Peyer's patch (tissue), 4 donors: ENCODE measurements around the gene PLSCR3. TPM values are rescaled to one million over a fixed set of nuclear protein-coding genes. Genes with fewer than 3 reads are reported as not detected.

Source experiments
- DNase-seq, 3 donors: peaks; one replicate each; pipeline ENCODE4 v3.0.0-alpha.2; 2017 to 2019
- H3K27ac ChIP-seq, 4 donors: fragments of 200-600 bp; sonication (generic); one replicate each; pipeline ENCODE4 v1.5.1; 2016 to 2019
- H3K27me3 ChIP-seq, 2 donors: fragments of 200-600 bp; sonication (generic); one replicate each; pipeline ENCODE4 v1.5.1; 2019
- H3K36me3 ChIP-seq, 3 donors: fragments of 200-600 bp; sonication (generic); one replicate each; pipeline ENCODE4 v1.5.1; 2016 to 2019
- H3K4me1 ChIP-seq, 4 donors: fragments of 200-600 bp; sonication (generic); one replicate each; pipeline ENCODE4 v1.5.1; 2016 to 2019
- H3K4me3 ChIP-seq, 4 donors: fragments of 200-600 bp; sonication (generic); 1 replicate in 3 of 4; 2 replicates in 1 of 4; pipeline ENCODE4 v1.5.1; 2016 to 2019; ENCODE audit warnings: mild to moderate bottlenecking in 1 of 4
- H3K9me3 ChIP-seq, 4 donors: fragments of 200-600 bp; sonication (generic); one replicate each; pipeline ENCODE4 v1.5.1; 2016 to 2019; ENCODE audit warnings: mild to moderate bottlenecking in 1 of 4
- POLR2A ChIP-seq, 2 donors: fragments of 450-650 bp; IDR thresholded peaks; one replicate each; pipeline ENCODE4 v1.5.1; 2017; ENCODE audit warnings: antibody characterized with exemption in 2 of 2, mild to moderate bottlenecking in 2 of 2, moderate library complexity in 2 of 2
- total RNA-seq, 4 donors: library from RNA; depleted of rRNA; stranded (reverse); fragments of >200 nt; gene quantifications; one replicate each; pipeline ENCODE4 v1.1.0, GENCODE V29; 2016
- TF ChIP-seq, protein P1 (sequence below), 6 experiments: fragments of 450-650 bp in 4 of 6; fragments of 200-600 bp in 2 of 6; sonication (generic) in 1 of 6; IDR thresholded peaks; one replicate each; pipeline ENCODE4 v1.5.1; 2017 to 2019; ENCODE audit warnings: antibody characterized with exemption in 6 of 6, mild to moderate bottlenecking in 3 of 6, moderate library complexity in 1 of 6

The PLSCR3 gene
- total RNA-seq, 4 donors from 2014 or later, result 10.7 to 38.8 (median 21.9) TPM

DNA sequence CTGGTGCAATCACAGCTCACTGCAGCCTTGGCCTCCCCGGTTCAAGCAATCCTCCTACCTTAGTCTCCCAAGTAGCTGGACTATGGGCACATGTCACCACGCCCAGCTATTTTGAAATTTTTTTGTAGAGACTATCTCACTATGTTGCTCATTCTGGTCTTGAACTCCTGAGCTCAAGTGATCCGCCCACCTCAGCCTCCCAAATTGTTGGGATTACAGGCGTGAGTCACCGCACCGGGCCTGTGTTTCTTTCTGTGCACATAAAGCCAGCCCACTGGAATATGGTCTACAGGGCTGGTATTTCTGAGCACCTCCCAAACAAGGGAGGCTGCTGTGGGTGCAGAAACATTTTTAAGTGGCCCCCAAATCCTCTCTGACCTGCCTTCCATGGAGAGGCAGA is 31.0 kb downstream of the PLSCR3 start:
- Histone ChIP-seq H3K27me3 (no peaks in the 10 kb centered on the region), H3K9me3 (no peaks in the 10 kb centered on the region), H3K4me1 (no peaks in the 10 kb centered on the region), H3K36me3 (no peaks in the 10 kb centered on the region), H3K27ac (no peak overlapping the region), H3K4me3 (no peak overlapping the region)
- DNase-seq, result no peak
- TF ChIP-seq, protein P1, sequence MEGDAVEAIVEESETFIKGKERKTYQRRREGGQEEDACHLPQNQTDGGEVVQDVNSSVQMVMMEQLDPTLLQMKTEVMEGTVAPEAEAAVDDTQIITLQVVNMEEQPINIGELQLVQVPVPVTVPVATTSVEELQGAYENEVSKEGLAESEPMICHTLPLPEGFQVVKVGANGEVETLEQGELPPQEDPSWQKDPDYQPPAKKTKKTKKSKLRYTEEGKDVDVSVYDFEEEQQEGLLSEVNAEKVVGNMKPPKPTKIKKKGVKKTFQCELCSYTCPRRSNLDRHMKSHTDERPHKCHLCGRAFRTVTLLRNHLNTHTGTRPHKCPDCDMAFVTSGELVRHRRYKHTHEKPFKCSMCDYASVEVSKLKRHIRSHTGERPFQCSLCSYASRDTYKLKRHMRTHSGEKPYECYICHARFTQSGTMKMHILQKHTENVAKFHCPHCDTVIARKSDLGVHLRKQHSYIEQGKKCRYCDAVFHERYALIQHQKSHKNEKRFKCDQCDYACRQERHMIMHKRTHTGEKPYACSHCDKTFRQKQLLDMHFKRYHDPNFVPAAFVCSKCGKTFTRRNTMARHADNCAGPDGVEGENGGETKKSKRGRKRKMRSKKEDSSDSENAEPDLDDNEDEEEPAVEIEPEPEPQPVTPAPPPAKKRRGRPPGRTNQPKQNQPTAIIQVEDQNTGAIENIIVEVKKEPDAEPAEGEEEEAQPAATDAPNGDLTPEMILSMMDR (IDR thresholded peaks at IDR 0.05), result no peak
- TF ChIP-seq POLR2A (IDR thresholded peaks at IDR 0.05), result no peak

DNA sequence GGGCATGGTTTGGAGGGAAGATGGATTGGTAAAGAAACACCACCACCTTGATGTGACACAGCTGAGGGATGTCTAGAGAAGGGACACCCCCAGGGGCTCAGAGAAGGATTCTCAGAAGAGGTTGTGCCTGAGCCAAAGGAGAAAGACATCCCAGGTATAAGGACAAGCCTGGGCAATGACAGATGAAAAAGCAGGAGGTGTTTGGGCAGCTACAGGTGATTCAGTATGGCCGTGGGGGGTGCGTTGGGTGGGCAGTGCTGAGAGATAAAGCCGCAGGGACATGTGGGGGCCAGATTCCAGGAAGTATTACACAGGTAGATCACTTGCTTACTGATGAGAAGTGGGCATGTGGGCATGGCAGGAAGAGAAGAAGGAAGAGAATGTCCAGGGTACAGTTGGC is 32.4 kb downstream of the PLSCR3 start:
- H3K27me3 ChIP-seq, result no peaks in the 10 kb centered on the region
- no peaks in the 10 kb centered on the region for H3K36me3 ChIP-seq
- H3K9me3 ChIP-seq, result no peaks in the 10 kb centered on the region
- no peak overlapping the region for H3K4me3 ChIP-seq
- TF ChIP-seq POLR2A (IDR thresholded peaks at IDR 0.05), result no peak
- TF ChIP-seq, protein P1 (IDR thresholded peaks at IDR 0.05), result no peak
- H3K27ac ChIP-seq, result no peak overlapping the region
- no peaks in the 10 kb centered on the region for H3K4me1 ChIP-seq
- DNase-seq, result no peak

DNA sequence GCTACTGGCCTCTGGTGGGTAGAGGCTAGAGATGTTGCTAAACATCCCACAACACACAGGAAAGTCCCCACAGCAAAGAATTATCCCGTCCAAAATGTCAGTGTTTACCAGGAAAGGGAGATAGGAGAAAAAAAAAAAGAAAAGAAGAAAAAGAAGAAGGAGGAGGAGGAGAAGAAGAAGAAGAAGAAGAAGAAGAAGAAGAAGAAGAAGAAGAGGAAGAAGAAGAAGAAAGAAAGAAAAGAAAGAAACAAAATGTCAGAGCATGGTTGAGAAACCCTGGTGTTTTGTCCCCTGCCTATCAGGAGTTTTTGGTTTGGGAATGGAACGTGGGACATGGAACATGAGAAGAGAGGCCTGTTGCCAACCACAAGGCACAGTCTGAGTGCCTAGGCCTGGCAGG is 36.9 kb downstream of the PLSCR3 start:
- peak overlapping the region in 1 of 4 donors; percentile 16 for H3K27ac ChIP-seq

DNA sequence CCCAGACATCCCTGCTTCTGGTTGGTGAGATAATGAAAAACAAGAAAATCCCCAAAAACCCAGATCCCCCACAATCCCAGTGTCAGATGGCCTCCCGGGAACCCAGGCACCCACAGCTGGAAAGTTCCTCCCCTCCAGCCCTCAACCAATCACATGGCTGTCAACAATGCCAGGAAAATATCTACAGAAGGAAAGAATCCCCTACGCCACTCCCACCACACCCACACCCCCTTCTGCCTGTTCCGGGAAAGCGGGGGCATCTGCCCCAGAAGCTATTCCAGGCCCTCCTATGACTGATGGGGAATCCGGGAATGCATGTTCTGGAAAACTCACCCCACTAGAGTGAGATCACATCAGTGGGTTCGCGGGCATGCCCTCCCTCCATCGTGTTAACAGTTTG is 37.6 kb downstream of the PLSCR3 start:
- TF ChIP-seq, protein P1 (IDR thresholded peaks at IDR 0.05), result no peak
- TF ChIP-seq POLR2A (IDR thresholded peaks at IDR 0.05), result no peak
- Histone ChIP-seq H3K4me1 (peaks cover 0 to 38% (median 8%) of the 10 kb centered on the region in 4 donors), H3K4me3 (no peak overlapping the region), H3K9me3 (no peaks in the 10 kb centered on the region), H3K36me3 (no peaks in the 10 kb centered on the region), H3K27ac (peak overlapping the region; percentile 9 to 46 (median 30)), H3K27me3 (no peaks in the 10 kb centered on the region)
- no peak for DNase-seq

More for the DNA sequence above, 36.9 kb downstream of the PLSCR3 start:
- H3K27me3 ChIP-seq, result no peaks in the 10 kb centered on the region
- H3K4me1 ChIP-seq, result peaks cover 0 to 38% (median 8%) of the 10 kb centered on the region in 4 donors
- H3K4me3 ChIP-seq, result no peak overlapping the region
- TF ChIP-seq, protein P1 (IDR thresholded peaks at IDR 0.05), result no peak
- TF ChIP-seq POLR2A (IDR thresholded peaks at IDR 0.05), result no peak
- H3K9me3 ChIP-seq, result no peaks in the 10 kb centered on the region
- no peaks in the 10 kb centered on the region for H3K36me3 ChIP-seq
- no peak for DNase-seq

DNA sequence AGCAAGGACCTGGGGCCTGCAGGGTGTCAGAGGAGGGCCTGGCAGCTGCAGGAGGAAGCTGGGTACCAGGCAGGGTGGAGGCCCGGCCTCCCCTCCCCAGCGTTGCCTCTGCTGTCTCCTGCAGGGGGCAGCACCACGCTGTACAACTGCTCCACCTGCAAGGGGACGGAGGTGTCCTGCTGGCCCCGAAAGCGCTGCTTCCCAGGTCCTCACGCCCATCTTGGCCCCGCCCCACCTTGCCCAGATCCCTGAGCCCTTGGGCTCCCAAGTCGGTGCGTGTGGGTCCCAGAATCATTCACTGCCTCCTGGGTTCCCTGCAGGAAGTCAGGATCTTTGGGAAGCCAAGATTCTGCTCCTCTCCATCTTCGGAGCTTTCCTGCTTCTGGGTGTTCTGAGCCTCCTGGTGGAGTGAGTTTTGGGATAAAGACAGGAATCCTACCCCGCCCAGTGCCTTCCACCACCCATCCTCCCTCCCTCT is 38.2 kb downstream of the PLSCR3 start:
- DNase-seq, result peak; percentile 86 to 93 (median 89)
- Histone ChIP-seq H3K9me3 (no peaks in the 10 kb centered on the region), H3K4me3 (no peak overlapping the region), H3K36me3 (no peaks in the 10 kb centered on the region), H3K27me3 (no peaks in the 10 kb centered on the region), H3K27ac (peak overlapping the region in 3 of 4 donors; percentile 9 to 46 (median 43)), H3K4me1 (peaks cover 0 to 39% (median 10%) of the 10 kb centered on the region in 4 donors)
- TF ChIP-seq, protein P1 (IDR thresholded peaks at IDR 0.05), result peak; percentile 80 to 97 (median 92)
- TF ChIP-seq POLR2A (IDR thresholded peaks at IDR 0.05), result peak in 1 of 2 donors; percentile 15

DNA sequence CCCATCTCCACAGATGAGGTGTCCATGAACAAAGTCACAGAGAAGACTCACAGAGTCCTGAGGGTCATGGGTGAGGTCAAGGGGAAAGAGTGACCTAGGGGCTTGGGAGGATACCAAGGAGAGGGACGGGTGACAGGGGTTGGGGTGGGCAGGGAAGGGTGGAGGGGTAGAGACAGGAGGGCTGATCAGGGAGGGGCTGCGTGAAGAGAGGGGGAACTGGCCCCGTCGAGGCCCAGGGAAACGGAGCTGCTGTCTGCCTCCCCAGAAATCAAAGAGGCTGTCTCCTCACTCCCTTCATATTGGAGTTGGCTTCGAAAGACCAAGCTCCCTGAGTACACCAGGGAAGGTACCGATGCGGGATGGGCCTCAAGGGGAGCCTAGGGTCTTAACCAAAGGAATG is 38.8 kb downstream of the PLSCR3 start:
- Histone ChIP-seq H3K27ac (peak overlapping the region in 1 of 4 donors; percentile 46), H3K27me3 (no peaks in the 10 kb centered on the region), H3K4me3 (no peak overlapping the region), H3K4me1 (peaks cover 2 to 44% (median 14%) of the 10 kb centered on the region in 4 donors), H3K36me3 (no peaks in the 10 kb centered on the region), H3K9me3 (no peaks in the 10 kb centered on the region)
- no peak for DNase-seq
- TF ChIP-seq, protein P1 (IDR thresholded peaks at IDR 0.05), result no peak
- no peak for TF ChIP-seq POLR2A (IDR thresholded peaks at IDR 0.05)
